Adrenal gland (tissue), 5 donors: ENCODE data around the gene WDSUB1.

ENCODE experiments used
- POLR2A ChIP-seq, 2 donors: fragments of 450-650 bp; IDR thresholded peaks; one replicate each; pipeline ENCODE4 v1.6.1; 2017; ENCODE audit warnings: antibody characterized with exemption in 2 of 2, mild to moderate bottlenecking in 2 of 2, moderate library complexity in 1 of 2
- TF ChIP-seq, protein P1 (sequence below), 6 experiments: fragments of 450-650 bp in 4 of 6; fragments of 200-600 bp in 2 of 6; sonication (generic) in 1 of 6; IDR thresholded peaks; 1 replicate in 5 of 6; 2 replicates in 1 of 6; pipeline versions ENCODE4 v1.5.1 to v1.8.0; 2016 to 2021; ENCODE audit warnings: antibody characterized with exemption in 6 of 6, mild to moderate bottlenecking in 2 of 6, moderate library complexity in 1 of 6
- donor health status: DM: no; HTN: no; CAD: no.

DNA sequence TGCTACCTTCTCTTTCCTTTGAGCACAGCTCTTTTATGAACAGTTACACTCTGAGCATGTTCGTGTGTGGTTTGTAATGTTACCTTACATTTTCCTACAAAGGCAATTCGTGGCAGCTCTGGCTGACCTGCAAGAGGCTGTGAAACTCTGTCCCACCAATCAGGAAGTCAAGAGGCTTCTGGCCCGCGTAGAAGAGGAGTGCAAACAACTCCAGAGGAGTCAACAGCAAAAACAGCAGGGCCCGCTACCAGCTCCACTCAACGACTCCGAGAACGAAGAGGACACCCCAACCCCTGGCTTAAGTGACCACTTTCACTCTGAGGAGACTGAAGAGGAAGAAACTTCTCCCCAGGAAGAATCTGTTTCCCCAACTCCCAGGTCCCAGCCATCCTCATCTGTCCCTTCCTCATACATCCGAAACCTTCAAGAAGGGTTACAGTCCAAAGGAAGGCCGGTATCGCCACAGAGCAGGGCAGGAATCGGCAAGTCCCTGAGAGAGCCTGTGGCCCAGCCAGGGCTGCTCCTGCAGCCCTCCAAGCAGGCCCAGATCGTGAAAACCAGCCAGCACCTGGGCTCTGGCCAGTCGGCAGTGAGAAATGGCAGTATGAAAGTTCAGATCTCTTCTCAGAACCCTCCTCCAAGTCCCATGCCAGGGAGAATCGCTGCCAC lies 56.9 kb downstream of the WDSUB1 start:
- TF ChIP-seq POLR2A (IDR thresholded peaks at IDR 0.05), result no peak
- TF ChIP-seq, protein P1, sequence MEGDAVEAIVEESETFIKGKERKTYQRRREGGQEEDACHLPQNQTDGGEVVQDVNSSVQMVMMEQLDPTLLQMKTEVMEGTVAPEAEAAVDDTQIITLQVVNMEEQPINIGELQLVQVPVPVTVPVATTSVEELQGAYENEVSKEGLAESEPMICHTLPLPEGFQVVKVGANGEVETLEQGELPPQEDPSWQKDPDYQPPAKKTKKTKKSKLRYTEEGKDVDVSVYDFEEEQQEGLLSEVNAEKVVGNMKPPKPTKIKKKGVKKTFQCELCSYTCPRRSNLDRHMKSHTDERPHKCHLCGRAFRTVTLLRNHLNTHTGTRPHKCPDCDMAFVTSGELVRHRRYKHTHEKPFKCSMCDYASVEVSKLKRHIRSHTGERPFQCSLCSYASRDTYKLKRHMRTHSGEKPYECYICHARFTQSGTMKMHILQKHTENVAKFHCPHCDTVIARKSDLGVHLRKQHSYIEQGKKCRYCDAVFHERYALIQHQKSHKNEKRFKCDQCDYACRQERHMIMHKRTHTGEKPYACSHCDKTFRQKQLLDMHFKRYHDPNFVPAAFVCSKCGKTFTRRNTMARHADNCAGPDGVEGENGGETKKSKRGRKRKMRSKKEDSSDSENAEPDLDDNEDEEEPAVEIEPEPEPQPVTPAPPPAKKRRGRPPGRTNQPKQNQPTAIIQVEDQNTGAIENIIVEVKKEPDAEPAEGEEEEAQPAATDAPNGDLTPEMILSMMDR (IDR thresholded peaks at IDR 0.05), result no peak
